HEK293 (cell line): ENCODE results near the gene OSBPL10.

Experiments
- CTCF ChIA-PET: fragments of 350-600 bp; formaldehyde crosslinking; extraction: SDS; loops from one replicate; lab custom pipeline; 2021; ENCODE audit warnings: antibody characterized with exemption; lab: Yijun Ruan, JAX
- POLR2A ChIA-PET: fragments of 300-600 bp; formaldehyde crosslinking; extraction: SDS; loops from one replicate; lab custom pipeline; 2020; ENCODE audit warnings: antibody characterized with exemption, inconsistent platforms; lab: Yijun Ruan, JAX
- H3K27ac ChIP-seq: fragments of 200-500 bp; sonication (Bioruptor generic); 2 replicates; pipeline ENCODE4 v1.5.1; 2014; ENCODE audit warnings: low read depth, low read length, control low read depth, inconsistent platforms; ENCODE audit errors: extremely low read depth
- H3K36me3 ChIP-seq, 2 experiments: fragments of 200-500 bp in 1 of 2; sonication (Bioruptor generic) in 1 of 2; 1 replicate in 1 of 2; 2 replicates in 1 of 2; pipeline ENCODE4 v1.5.1; 2014 to 2017; ENCODE audit warnings: inconsistent platforms in 2 of 2, low read length in 2 of 2; ENCODE audit not compliant: control insufficient read depth in 2 of 2, insufficient read depth in 1 of 2
- H3K4me1 ChIP-seq: fragments of 200-500 bp; sonication (Bioruptor generic); 2 replicates; pipeline ENCODE4 v1.5.1; 2014; ENCODE audit warnings: mild to moderate bottlenecking, low read length, inconsistent platforms; ENCODE audit not compliant: control insufficient read depth, insufficient read depth
- H3K4me3 ChIP-seq: 2 replicates; pipeline ENCODE4 v1.5.1; 2011; ENCODE audit warnings: low read depth, mild to moderate bottlenecking, control low read depth, low read length, moderate library complexity
- H3K9me3 ChIP-seq: fragments of 200-500 bp; sonication (Bioruptor generic); 2 replicates; pipeline ENCODE4 v1.5.1; 2014; ENCODE audit warnings: low read depth, low read length, inconsistent platforms; ENCODE audit not compliant: control insufficient read depth, insufficient read depth
- CTCF ChIP-seq: fragments of 450-650 bp; formaldehyde crosslinking; IDR thresholded peaks from 2 replicates; pipeline ENCODE4 v1.5.1; 2016; ENCODE audit warnings: missing biosample characterization, missing genetic modification characterization
- HOXA7 ChIP-seq: sonication (generic); formaldehyde crosslinking; IDR thresholded peaks from 2 replicates; pipeline ENCODE4 v1.8.1; 2022; ENCODE audit warnings: missing genetic modification reagents, borderline replicate concordance
- HOXC10 ChIP-seq: sonication (generic); formaldehyde crosslinking; IDR thresholded peaks from 2 replicates; pipeline ENCODE4 v1.8.1; 2023; ENCODE audit warnings: mild to moderate bottlenecking, missing genetic modification reagents
- HOXD13 ChIP-seq: sonication (generic); formaldehyde crosslinking; IDR thresholded peaks from 2 replicates; pipeline ENCODE4 v1.8.0; 2022; ENCODE audit warnings: missing genetic modification reagents, borderline replicate concordance
- IKZF3 ChIP-seq: fragments of 450-650 bp; IDR thresholded peaks from 2 replicates; pipeline ENCODE4 v1.5.0; 2018; ENCODE audit warnings: missing biosample characterization, mild to moderate bottlenecking, missing genetic modification characterization, moderate library complexity
- ZFP41 ChIP-seq: fragments of 450-650 bp; formaldehyde crosslinking; IDR thresholded peaks from 2 replicates; pipeline ENCODE4 v1.5.1; 2016; ENCODE audit warnings: missing biosample characterization, missing genetic modification characterization, borderline replicate concordance
- ZNF10 ChIP-seq: fragments of 450-650 bp; formaldehyde crosslinking; IDR thresholded peaks from 2 replicates; pipeline ENCODE4 v1.5.1; 2017; ENCODE audit warnings: missing biosample characterization, missing genetic modification characterization
- ZNF146 ChIP-seq: fragments of 450-650 bp; formaldehyde crosslinking; IDR thresholded peaks from 2 replicates; pipeline ENCODE4 v1.5.1; 2016; ENCODE audit warnings: missing biosample characterization, missing genetic modification characterization
- ZNF274 ChIP-seq, 2 experiments: fragments of 200-500 bp in 1 of 2; fragments of 450-650 bp in 1 of 2; sonication (Bioruptor generic) in 1 of 2; formaldehyde crosslinking in 1 of 2; IDR thresholded peaks; 2 replicates each; pipeline versions ENCODE4 v1.5.1 to v1.6.1; 2014 to 2016; ENCODE audit warnings: borderline replicate concordance in 1 of 2, inconsistent platforms in 1 of 2, low read length in 1 of 2, missing biosample characterization in 1 of 2, missing genetic modification characterization in 1 of 2
- ZNF354C ChIP-seq: fragments of 450-650 bp; formaldehyde crosslinking; IDR thresholded peaks from 2 replicates; pipeline ENCODE4 v1.5.1; 2016; ENCODE audit warnings: missing biosample characterization, missing genetic modification characterization, low read depth, borderline replicate concordance
- ZNF366 ChIP-seq: fragments of 450-650 bp; formaldehyde crosslinking; conservative IDR thresholded peaks from 2 replicates; pipeline ENCODE4 v1.5.1; 2016; ENCODE audit warnings: missing biosample characterization, missing genetic modification characterization
- ZNF391 ChIP-seq: fragments of 450-650 bp; formaldehyde crosslinking; IDR thresholded peaks from 2 replicates; pipeline ENCODE4 v1.5.1; 2016; ENCODE audit warnings: low read depth, missing biosample characterization, missing genetic modification characterization, borderline replicate concordance
- ZNF404 ChIP-seq: fragments of 450-650 bp; formaldehyde crosslinking; IDR thresholded peaks from 2 replicates; pipeline ENCODE4 v1.5.1; 2017; ENCODE audit warnings: missing biosample characterization, missing genetic modification characterization
- ZNF501 ChIP-seq: fragments of 450-650 bp; formaldehyde crosslinking; IDR thresholded peaks from 2 replicates; pipeline ENCODE4 v1.5.1; 2016; ENCODE audit warnings: missing biosample characterization, missing genetic modification characterization
- ZNF580 ChIP-seq: fragments of 450-650 bp; formaldehyde crosslinking; IDR thresholded peaks from 2 replicates; pipeline ENCODE4 v1.5.1; 2016; ENCODE audit warnings: missing biosample characterization, missing genetic modification characterization
- ZNF707 ChIP-seq: fragments of 450-650 bp; formaldehyde crosslinking; IDR thresholded peaks from 2 replicates; pipeline ENCODE4 v1.5.1; 2016; ENCODE audit warnings: missing biosample characterization, missing genetic modification characterization
- ZNF776 ChIP-seq: fragments of 450-650 bp; formaldehyde crosslinking; IDR thresholded peaks from 2 replicates; pipeline ENCODE4 v1.5.0; 2017; ENCODE audit warnings: missing biosample characterization, missing genetic modification characterization, borderline replicate concordance
- TF ChIP-seq, protein P1 (sequence below): fragments of 450-650 bp; formaldehyde crosslinking; IDR thresholded peaks from 2 replicates; pipeline ENCODE4 v1.5.1; 2016; ENCODE audit warnings: missing biosample characterization, missing genetic modification characterization, borderline replicate concordance
- TF ChIP-seq, protein P2 (sequence below): fragments of 450-650 bp; formaldehyde crosslinking; IDR thresholded peaks from 2 replicates; pipeline ENCODE4 v1.5.1; 2016; ENCODE audit warnings: missing biosample characterization, missing genetic modification characterization

OSBPL10 gene

DNA sequence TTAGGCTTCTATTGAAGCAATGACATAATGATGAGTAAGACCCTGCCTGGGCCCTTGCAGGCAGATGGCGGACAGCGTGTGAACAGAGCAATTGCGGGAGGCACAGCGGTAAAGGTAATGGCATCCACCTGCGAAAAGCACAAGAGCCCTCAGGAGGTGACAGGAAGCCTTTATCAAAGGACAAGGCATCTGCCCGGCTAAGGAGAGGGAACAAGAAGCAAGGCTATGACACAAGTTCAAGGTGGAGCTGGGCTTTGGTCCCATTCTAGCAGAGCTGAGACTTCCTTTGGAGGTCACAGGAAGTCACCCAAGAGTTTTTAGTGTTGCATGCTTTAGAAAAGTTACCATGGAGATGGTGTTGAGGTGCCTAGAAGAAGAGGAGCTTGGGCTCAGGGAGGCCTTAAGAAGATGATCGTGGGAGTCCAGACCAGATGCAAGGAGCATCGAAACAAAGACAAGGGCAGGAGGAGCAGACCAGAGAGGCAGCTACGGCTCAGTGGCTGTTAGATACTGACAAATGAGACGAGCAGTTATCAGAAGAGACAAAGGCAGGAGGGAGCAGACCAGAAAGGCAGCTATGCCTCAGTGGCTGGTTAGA is 34.5 kb downstream of the OSBPL10 start (continued):
- TF ChIP-seq HOXC10: no peak
- no peak for TF ChIP-seq ZFP41
- no peak for TF ChIP-seq ZNF391
- TF ChIP-seq ZNF366 (tag by site-specific recombination): no peak

GRCh38 chr3:31945738-31946052 is 35.4 kb downstream of the OSBPL10 start:
- Histone ChIP-seq H3K36me3 (no peaks in the 10 kb centered on the region), H3K9me3 (no peaks in the 10 kb centered on the region), H3K27ac (no peak overlapping the region), H3K4me3 (no peak overlapping the region), H3K4me1 (0 out of 2 replicates have a peak, but pooled peaks cover 2% of the 10 kb centered on the region)
- POLR2A ChIA-PET: no interaction called here
- TF ChIP-seq ZNF501 (tag by site-specific recombination): no peak
- no peak for TF ChIP-seq ZNF10 (tag by site-specific recombination)
- no peak for TF ChIP-seq ZNF776
- TF ChIP-seq HOXA7 (CRISPR knock-in tag): no peak
- no peak for TF ChIP-seq ZNF707 (tag by site-specific recombination)
- TF ChIP-seq CTCF (tag by site-specific recombination): no peak
- TF ChIP-seq, protein P1, sequence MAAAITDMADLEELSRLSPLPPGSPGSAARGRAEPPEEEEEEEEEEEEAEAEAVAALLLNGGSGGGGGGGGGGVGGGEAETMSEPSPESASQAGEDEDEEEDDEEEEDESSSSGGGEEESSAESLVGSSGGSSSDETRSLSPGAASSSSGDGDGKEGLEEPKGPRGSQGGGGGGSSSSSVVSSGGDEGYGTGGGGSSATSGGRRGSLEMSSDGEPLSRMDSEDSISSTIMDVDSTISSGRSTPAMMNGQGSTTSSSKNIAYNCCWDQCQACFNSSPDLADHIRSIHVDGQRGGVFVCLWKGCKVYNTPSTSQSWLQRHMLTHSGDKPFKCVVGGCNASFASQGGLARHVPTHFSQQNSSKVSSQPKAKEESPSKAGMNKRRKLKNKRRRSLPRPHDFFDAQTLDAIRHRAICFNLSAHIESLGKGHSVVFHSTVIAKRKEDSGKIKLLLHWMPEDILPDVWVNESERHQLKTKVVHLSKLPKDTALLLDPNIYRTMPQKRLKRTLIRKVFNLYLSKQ (tag by site-specific recombination): no peak
- CTCF ChIA-PET: interaction anchor here (0.7 kb wide), 1 partner anchor 1129 kb away, joined by 3 read pairs; no protein-coding TSS in a partner anchor

DNA sequence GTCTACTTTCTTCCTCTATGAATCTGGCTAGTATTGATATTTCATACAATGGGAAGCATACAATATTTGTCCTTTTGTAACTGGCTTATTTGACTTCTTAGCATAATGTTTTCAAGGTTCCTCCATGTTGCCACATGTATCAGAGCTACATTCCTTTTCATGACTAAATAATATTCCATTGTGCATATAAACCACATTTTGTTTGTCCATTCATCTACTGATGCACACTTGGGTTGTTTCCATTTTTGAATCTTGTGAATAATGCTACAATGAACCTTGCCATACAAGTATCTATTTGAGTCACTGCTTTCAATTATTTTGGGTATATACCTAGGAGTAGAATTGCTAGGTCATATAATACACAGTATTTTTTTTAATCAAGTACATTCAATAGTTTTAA is 38.0 kb downstream of the OSBPL10 start:
- Histone ChIP-seq H3K4me1 (0 out of 2 replicates have a peak, but pooled peaks cover 2% of the 10 kb centered on the region), H3K36me3 (no peaks in the 10 kb centered on the region), H3K4me3 (no peak overlapping the region), H3K9me3 (no peaks in the 10 kb centered on the region), H3K27ac (no peak overlapping the region)
- 0 out of 2 replicates have a peak, but pooled peaks have one; percentile 23 for TF ChIP-seq ZNF580
- TF ChIP-seq ZNF274 (IDR thresholded peaks at IDR 0.05; ENCODE audit: low read length): no peak
- TF ChIP-seq ZNF274 (tag by site-specific recombination; IDR thresholded peaks at IDR 0.05; ENCODE audit: borderline replicate concordance): no peak
- peak; percentile 85 for TF ChIP-seq ZNF146 (tag by site-specific recombination)
- ChIA-PET POLR2A (no interaction called here), CTCF (no interaction called here)

DNA sequence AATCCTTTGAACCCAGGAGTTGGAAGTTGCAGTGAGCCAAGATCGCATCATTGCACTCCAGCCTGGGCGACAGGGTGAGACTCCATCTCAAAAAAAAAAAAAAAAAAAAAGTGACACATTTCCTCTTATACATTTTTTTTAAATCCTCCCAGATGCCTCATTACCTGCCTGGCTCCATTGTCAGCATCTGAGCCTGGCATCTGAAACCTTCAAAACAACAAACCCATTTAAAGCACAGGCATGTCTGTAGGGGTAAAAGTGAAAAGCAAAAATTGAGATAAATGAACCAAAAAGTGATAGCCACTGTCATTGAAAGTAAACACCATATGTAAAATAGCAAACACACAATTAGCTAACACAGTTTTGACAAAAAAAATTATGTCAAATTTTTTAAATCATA is 38.6 kb downstream of the OSBPL10 start:
- TF ChIP-seq ZNF404 (tag by site-specific recombination): no peak
- TF ChIP-seq, protein P2, sequence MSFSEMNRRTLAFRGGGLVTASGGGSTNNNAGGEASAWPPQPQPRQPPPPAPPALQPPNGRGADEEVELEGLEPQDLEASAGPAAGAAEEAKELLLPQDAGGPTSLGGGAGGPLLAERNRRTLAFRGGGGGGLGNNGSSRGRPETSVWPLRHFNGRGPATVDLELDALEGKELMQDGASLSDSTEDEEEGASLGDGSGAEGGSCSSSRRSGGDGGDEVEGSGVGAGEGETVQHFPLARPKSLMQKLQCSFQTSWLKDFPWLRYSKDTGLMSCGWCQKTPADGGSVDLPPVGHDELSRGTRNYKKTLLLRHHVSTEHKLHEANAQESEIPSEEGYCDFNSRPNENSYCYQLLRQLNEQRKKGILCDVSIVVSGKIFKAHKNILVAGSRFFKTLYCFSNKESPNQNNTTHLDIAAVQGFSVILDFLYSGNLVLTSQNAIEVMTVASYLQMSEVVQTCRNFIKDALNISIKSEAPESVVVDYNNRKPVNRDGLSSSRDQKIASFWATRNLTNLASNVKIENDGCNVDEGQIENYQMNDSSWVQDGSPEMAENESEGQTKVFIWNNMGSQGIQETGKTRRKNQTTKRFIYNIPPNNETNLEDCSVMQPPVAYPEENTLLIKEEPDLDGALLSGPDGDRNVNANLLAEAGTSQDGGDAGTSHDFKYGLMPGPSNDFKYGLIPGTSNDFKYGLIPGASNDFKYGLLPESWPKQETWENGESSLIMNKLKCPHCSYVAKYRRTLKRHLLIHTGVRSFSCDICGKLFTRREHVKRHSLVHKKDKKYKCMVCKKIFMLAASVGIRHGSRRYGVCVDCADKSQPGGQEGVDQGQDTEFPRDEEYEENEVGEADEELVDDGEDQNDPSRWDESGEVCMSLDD (tag by site-specific recombination): no peak
- no peak for TF ChIP-seq ZNF354C (tag by site-specific recombination)
- no peak for TF ChIP-seq HOXD13
- TF ChIP-seq IKZF3 (tag by site-specific recombination): no peak
- no peak for TF ChIP-seq ZNF274 (IDR thresholded peaks at IDR 0.05; ENCODE audit: low read length)
- TF ChIP-seq ZNF274 (tag by site-specific recombination; IDR thresholded peaks at IDR 0.05; ENCODE audit: borderline replicate concordance): no peak
- Histone ChIP-seq H3K4me3 (no peak overlapping the region), H3K4me1 (0 out of 2 replicates have a peak, but pooled peaks cover 2% of the 10 kb centered on the region), H3K9me3 (no peaks in the 10 kb centered on the region), H3K36me3 (no peaks in the 10 kb centered on the region), H3K27ac (no peak overlapping the region)
- CTCF ChIA-PET: no interaction called here
- POLR2A ChIA-PET: no interaction called here
